NCI-H2029 (cell line): Measurements from ENCODE around the gene TMEM120A.

Experiments used
- DNase-seq: peaks from one replicate; lab custom pipeline; 2025; lab: John Stamatoyannopoulos, UW

Gene TMEM120A

DNA sequence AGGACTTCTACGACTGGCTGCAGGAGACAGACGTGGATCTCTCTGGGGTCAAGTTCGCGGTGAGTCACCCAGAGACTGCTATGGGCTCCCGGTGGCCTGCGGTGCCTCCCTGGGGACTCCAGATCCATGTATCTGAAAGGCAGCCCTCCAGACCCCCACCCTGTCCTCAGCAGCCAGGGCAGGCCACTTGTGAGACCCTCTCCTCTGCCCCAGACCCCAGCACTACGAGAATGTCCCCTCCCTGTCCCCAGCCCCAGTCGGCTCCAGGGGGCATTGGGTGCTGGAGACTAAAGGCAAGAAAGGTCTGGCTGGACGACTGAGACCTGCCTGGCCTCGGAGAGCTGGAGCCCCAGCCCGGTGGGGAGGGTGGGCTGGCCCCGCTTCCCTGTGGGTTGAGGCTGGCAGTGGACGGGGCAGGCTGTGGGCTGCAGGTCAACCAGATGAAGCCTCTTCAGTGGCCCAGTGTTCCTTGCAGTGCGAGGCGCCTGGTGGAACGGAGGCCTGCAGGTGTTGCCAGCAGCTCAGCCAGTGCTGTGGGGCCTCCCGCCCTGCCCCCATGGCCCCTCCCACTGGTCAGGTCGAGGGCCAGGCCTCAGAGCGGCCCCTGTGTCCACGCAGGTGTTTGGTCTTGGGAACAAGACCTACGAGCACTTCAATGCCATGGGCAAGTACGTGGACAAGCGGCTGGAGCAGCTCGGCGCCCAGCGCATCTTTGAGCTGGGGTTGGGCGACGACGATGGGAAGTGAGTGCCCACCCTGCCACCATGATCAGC, 13.8 kb downstream of the TMEM120A start:
- no peak for DNase-seq

GRCh38 chr7:75979759-75980429, 14.5 kb downstream of the TMEM120A start:
- no peak for DNase-seq

- DNase-seq, result no peak
These were observed 16.7 kb downstream of the TMEM120A start for GRCh38 chr7:75977743-75978142.

DNA sequence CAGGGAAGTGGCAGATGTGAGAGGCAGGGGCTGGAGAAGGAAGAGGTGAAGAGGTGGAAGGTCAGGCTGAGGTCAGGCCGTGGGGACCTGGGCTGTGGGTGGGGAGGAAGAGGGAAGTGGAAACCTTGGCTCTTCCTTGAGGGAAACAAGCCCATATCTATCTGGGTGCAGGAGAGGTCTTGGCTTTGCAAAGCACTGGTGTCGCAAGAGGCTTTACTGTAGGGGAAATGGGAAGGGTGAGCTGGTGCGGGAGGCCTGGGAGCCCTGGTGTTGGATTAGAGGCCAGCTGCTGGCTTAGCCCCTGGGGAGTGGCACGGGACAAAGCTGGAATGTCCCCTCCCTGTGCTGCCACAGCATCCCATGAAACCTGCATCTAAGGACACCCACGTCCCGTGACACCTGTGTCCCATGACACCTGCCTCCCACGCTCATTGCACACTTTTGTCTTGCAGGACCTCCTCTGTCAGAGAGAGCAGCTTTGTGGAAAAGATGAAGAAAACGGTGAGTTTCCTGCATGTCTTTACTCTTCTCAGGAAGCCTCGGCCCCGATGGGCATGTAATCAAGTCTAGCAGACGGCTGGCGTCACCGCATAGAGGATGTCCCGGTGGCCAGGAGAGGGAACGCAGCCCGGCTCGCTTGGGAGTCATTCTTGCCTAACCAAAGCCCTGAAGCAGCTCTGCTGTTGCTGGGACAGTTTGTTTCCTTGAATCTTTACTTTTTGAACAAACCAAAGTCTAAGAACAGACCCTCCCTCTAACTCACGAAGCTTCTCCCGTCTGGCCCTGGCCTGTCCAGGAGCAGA, 22.2 kb downstream of the TMEM120A start:
- DNase-seq, result no peak

GRCh38 chr7:75971309-75971960, 23.0 kb downstream of the TMEM120A start:
- DNase-seq, result no peak

GRCh38 chr7:75969704-75970498, 24.5 kb downstream of the TMEM120A start:
- DNase-seq, result no peak

DNA sequence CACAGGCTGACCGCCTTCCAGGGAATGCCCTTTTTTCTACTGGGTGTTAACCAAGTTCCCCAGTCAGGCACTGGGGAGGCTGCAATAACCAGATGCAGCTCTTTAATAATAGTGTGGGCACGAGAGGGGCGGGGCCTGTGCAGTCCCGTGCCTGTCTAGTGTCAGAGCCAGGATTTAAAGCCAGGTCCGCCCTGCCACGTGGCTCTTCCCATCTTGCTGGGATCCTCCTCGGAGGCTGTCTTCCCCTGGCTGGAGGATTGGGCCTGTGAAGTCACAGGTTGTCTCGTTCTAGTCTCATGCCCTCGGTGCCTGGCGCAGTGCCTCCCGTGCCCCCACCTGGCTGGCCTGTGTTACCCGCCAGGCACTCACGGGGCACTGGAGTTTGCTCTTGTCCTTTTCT, 25.2 kb downstream of the TMEM120A start:
- DNase-seq, result no peak

DNA sequence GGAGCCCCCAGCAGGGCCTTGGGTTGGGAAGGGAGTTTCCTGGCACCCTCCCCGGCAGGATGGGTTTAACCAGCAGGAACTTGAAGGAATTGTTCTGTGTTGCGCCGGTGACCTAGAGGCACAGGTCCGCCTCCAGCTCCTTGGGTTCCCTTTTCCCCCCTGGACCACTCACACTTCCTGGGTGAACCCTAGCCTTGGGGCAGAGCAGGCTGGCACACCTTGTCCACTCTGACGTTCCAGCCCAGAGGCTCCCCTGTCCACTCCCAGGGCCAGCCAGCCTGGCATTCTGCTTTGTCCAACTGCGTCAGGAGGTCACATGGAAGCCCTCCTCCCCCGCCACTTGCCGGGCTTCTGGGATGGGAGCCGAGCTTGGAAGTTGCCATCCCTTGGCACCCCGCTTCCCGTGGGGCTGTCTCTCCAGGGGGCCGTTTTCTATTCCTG, 25.8 kb downstream of the TMEM120A start:
- DNase-seq, result no peak

DNA sequence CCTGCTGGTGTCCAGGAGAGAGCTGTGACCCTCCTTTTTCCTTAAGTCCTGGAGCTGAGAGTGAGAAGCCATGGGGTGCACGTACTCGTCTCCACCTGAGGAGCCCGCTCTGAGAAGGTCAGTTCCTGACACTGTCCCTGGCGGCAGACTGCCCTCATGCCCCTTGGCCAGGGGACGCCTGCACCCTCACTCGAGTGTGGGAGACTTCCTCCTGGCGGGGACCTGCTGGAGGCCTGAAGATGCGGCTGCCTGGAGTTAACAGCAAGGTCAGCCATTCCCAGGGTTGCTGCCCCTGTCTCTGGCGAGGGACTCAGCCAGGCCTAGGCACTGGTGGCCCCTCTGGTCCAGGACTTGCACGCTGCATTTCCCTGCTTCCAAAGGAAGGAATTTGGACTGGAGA, 26.4 kb downstream of the TMEM120A start:
- DNase-seq, result no peak

GRCh38 chr7:75967487-75967997, 26.9 kb downstream of the TMEM120A start:
- peak; percentile 35 for DNase-seq

- DNase-seq, result no peak
These were observed 27.3 kb downstream of the TMEM120A start for GRCh38 chr7:75967055-75967454.

GRCh38 chr7:75966190-75966961, 28.0 kb downstream of the TMEM120A start:
- peak; percentile 52 for DNase-seq

- DNase-seq, result no peak
These were observed 28.8 kb downstream of the TMEM120A start for GRCh38 chr7:75965617-75966016.

GRCh38 chr7:75963381-75963995, 30.9 kb downstream of the TMEM120A start:
- DNase-seq, result no peak

DNA sequence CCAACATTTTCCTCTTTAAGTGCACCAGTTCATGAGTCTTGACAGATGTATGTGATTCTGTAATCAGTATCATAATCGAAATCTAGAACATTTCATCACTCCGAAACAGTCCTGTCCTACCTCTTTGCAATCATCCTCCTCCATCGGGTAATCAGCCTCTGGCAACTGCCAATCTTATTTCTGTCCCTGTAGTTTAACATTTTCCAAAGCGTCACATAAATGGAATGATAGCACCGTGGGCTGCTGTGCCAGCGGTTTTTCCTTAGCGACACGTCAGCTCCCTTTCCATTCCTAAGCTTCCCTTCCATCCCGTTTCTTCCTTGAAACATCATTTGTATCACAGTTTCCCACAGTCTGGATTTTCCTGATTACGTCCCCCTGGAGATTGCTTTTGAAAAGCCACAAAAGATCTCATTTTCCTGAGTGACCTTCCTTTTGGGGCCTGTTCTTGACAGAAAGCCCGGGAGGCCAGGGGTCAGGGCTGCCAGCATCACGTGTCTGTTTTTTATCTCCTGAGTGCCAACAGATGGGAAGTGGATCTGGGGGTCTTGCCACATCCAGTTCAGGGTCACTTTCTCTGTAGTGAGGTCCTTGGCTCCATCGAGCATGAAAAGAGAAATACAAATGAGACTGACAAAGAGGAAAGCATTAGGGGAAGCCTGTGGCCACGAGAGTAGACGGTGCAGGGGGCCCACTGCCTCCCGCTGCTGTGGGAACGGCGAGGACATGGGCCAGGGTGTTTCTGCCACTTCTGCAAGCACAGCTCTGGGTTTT, 31.6 kb downstream of the TMEM120A start:
- DNase-seq, result no peak

DNA sequence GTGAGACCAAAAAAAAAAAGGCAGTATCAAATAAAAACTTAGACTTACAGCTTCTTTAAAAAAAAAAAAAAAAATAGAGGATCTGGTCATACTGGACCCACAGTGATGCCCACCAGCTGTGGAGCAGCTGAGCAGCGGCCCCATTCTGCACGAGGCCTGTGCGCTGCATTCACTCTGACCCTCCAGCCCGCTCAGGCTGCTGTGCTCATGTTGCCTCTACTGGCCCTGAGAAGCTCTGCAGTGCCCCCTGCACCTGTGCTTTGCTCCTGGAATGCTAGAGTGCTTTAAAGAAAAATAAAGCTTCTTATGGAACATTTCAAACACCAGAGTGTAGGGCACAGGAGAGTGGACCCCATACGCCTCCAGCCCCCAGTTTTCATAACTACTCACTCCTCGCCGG, 33.2 kb downstream of the TMEM120A start:
- DNase-seq, result no peak

DNA sequence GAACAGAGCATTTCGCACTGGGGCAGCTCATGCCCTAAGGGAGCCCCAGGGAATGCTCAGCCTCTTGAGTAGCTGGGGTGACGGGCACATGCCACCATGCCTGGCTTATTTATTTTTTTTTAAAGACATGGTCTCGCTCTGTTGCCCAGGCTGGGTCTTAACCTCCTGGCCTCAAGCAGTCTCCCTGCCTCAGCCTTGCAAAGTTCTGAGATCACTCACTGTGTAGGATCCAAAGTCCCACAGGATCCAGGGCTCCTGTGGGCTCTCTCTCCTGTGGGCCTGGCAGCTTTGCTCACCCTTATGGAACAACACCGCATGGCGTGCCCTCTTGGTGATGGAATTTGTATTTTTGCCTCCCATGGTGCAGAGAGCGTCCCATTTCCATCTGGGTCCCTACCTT, 34.0 kb downstream of the TMEM120A start:
- DNase-seq, result no peak

DNA sequence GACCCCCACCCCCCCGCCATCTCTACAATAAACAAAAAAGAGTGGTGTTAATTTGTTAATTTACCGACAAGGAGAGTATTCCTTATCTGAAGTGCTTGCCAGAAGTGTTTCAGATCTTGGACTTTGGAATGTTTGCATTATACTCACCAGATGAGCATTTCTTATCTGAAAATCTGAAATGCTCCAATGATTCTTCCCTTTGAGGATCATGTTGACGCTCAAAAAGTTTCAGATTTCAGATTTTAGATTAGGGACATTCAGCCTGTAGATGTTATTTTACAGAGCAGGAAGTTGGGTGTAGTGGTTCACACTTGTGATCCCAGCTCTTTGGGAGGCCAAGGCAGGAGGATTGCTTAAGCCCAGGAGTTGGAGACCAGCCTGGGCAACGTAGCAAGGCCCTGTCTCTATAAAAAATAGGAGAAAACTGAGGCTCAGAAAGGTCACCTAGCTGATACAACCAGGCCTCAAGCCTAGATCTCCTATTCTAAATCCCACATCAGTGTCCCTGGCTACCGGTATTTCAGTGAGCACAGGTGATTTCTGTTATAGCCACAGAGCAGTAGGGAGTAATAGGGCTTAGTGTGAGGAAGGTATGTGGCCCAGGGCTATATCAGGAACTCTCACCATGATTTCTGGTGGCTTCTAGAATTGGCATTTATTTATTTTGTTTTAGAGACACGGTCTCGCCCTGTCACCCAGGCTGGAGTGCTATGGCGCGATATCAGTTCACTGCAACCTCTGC, 35.4 kb downstream of the TMEM120A start:
- no peak for DNase-seq
